HCT116 (cell line): ENCODE measurements around the gene CTTNBP2NL. TPM values are rescaled to one million over a fixed set of nuclear protein-coding genes. Genes with fewer than 3 reads are reported as not detected.

Experiments
- ATAC-seq: fragments of 200-7000 bp; cut with Tn5 transposase; 2 replicates; pipeline ENCODE4 v1.9.1; 2020; ENCODE audit warnings: mild to moderate bottlenecking, moderate library complexity
- BruUV-seq: library from RNA; stranded (reverse); fragments of 400-500 nt; replicated peaks from 2 replicates; lab custom pipeline; 2021; lab: Mats Ljungman, UMichigan
- CTCF ChIA-PET: fragments of 300-600 bp; sonication (Branson Sonifier 250); formaldehyde crosslinking; loops from one replicate; lab custom pipeline; 2021; ENCODE audit warnings: antibody characterized with exemption; lab: Charles Lee
- POLR2A ChIA-PET: fragments of 300-600, 350-600 bp; sonication (Branson Sonifier 250); formaldehyde crosslinking; loops from one replicate; lab custom pipeline; 2021; ENCODE audit warnings: antibody characterized with exemption; lab: Charles Lee
- RAD21 ChIA-PET, 2 experiments: fragments of 300-600 bp; sonication (Branson Sonifier 250); formaldehyde crosslinking; loops; one replicate each; lab custom pipeline; 2023; ENCODE audit warnings: low total read pairs in 2 of 2; ENCODE audit not compliant: uncharacterized antibody in 2 of 2, unreplicated experiment in 2 of 2, low non-redundant PET in 1 of 2; lab: Charles Lee
- DNase-seq: peaks from one replicate; pipeline ENCODE4 v3.0.0-alpha.2; 2010; ENCODE audit warnings: low read depth, low spot score
- H2AFZ ChIP-seq: fragments of 200-600 bp; shearing (Covaris generic), sonication (generic); 2 replicates; pipeline ENCODE4 v1.6.1; 2017; ENCODE audit warnings: low read depth, mixed run types, mixed read lengths, antibody characterized with exemption, low read length; ENCODE audit not compliant: poor library complexity, severe bottlenecking
- H3K27ac ChIP-seq: 2 replicates; pipeline ENCODE4 v1.5.1; 2012; ENCODE audit warnings: low read depth, low read length
- H3K27me3 ChIP-seq: fragments of 200-600 bp; sonication (generic); 2 replicates; pipeline ENCODE4 v1.6.1; 2016; ENCODE audit warnings: mixed run types, low read length, mixed read lengths; ENCODE audit not compliant: insufficient read depth
- H3K36me3 ChIP-seq, 2 experiments: fragments of 200-500 bp in 1 of 2; fragments of 200-600 bp in 1 of 2; sonication (Bioruptor generic) in 1 of 2; sonication (generic) in 1 of 2; 2 replicates each; pipeline versions ENCODE4 v1.5.1 to v1.6.1; 2014 to 2016; ENCODE audit warnings: low read length in 2 of 2, inconsistent platforms in 1 of 2, mixed read lengths in 1 of 2, mixed run types in 1 of 2; ENCODE audit not compliant: insufficient read depth in 2 of 2, control insufficient read depth in 1 of 2
- H3K4me1 ChIP-seq, 2 experiments: fragments of 200-600 bp in 1 of 2; sonication (generic) in 1 of 2; 2 replicates each; pipeline versions ENCODE4 v1.5.1 to v1.6.1; 2012 to 2017; ENCODE audit warnings: low read length in 2 of 2, inconsistent platforms in 1 of 2, mild to moderate bottlenecking in 1 of 2, mixed read lengths in 1 of 2, mixed run types in 1 of 2, moderate library complexity in 1 of 2; ENCODE audit not compliant: insufficient read depth in 2 of 2, control insufficient read depth in 1 of 2
- H3K4me2 ChIP-seq: fragments of 200-600 bp; sonication (generic); 2 replicates; pipeline ENCODE4 v1.6.1; 2017; ENCODE audit warnings: mixed run types, low read length, mixed read lengths
- H3K4me3 ChIP-seq, 2 experiments: fragments of 200-600 bp in 1 of 2; sonication (generic) in 1 of 2; replicated peaks in 1 of 2; 2 replicates each; pipeline ENCODE4 v1.5.1; 2011 to 2016; ENCODE audit warnings: low read length in 2 of 2, control low read depth in 1 of 2, low read depth in 1 of 2, mild to moderate bottlenecking in 1 of 2, mixed read lengths in 1 of 2, mixed run types in 1 of 2
- H3K79me2 ChIP-seq: fragments of 200-600 bp; sonication (generic); 2 replicates; pipeline ENCODE4 v1.6.1; 2017; ENCODE audit warnings: mild to moderate bottlenecking, mixed run types, low read length, moderate library complexity, mixed read lengths; ENCODE audit not compliant: insufficient read depth
- H3K9ac ChIP-seq: fragments of 200-600 bp; sonication (generic); 2 replicates; pipeline ENCODE4 v1.6.1; 2016; ENCODE audit warnings: low read length, mixed read lengths
- H3K9me2 ChIP-seq: fragments of 200-600 bp; sonication (generic), shearing (Covaris generic); 2 replicates; pipeline ENCODE4 v1.6.1; 2017; ENCODE audit warnings: mixed run types, mild to moderate bottlenecking, moderate library complexity; ENCODE audit not compliant: insufficient read depth
- H3K9me3 ChIP-seq, 2 experiments: fragments of 200-500 bp in 1 of 2; fragments of 200-600 bp in 1 of 2; sonication (Bioruptor generic) in 1 of 2; sonication (generic) in 1 of 2; 2 replicates each; pipeline ENCODE4 v1.6.1; 2014 to 2017; ENCODE audit warnings: low read length in 2 of 2, mixed read lengths in 2 of 2, inconsistent platforms in 1 of 2, low read depth in 1 of 2, mild to moderate bottlenecking in 1 of 2, mixed run types in 1 of 2, moderate library complexity in 1 of 2; ENCODE audit not compliant: control insufficient read depth in 1 of 2, insufficient read depth in 1 of 2
- H4K20me1 ChIP-seq: fragments of 200-600 bp; sonication (generic), shearing (Covaris generic); 2 replicates; pipeline ENCODE4 v1.6.1; 2017; ENCODE audit warnings: mixed run types, mild to moderate bottlenecking, moderate library complexity; ENCODE audit not compliant: insufficient read depth
- CBX3 ChIP-seq: IDR thresholded peaks from 2 replicates; pipeline ENCODE4 v1.6.1; 2012; ENCODE audit warnings: low read depth
- CEBPB ChIP-seq: IDR thresholded peaks from 2 replicates; pipeline ENCODE4 v1.6.1; 2012; ENCODE audit warnings: low read depth
- CTCF ChIP-seq, 3 experiments: fragments of 200-600 bp in 1 of 3; sonication (generic) in 1 of 3; IDR thresholded peaks in 2 of 3; conservative IDR thresholded peaks in 1 of 3; 2 replicates each; pipeline ENCODE4 v1.5.1; 2012 to 2017; ENCODE audit warnings: low read depth in 2 of 3, low read length in 2 of 3, antibody characterized with exemption in 1 of 3, borderline replicate concordance in 1 of 3, control low read depth in 1 of 3, mild to moderate bottlenecking in 1 of 3, mixed read lengths in 1 of 3, mixed run types in 1 of 3, moderate library complexity in 1 of 3; ENCODE audit not compliant: insufficient read depth in 1 of 3
- ELF1 ChIP-seq: IDR thresholded peaks from 2 replicates; pipeline ENCODE4 v1.6.1; 2012; ENCODE audit warnings: low read depth, borderline replicate concordance
- EZH2 ChIP-seq: fragments of 200-600 bp; sonication (generic); IDR thresholded peaks from 2 replicates; pipeline ENCODE4 v1.6.1; 2017; ENCODE audit warnings: antibody characterized with exemption, mixed run types
- MAX ChIP-seq: IDR thresholded peaks from 2 replicates; pipeline ENCODE4 v1.6.1; 2012
- POLR2AphosphoS5 ChIP-seq: IDR thresholded peaks from 2 replicates; pipeline ENCODE4 v1.6.1; 2011; ENCODE audit warnings: mild to moderate bottlenecking, low read depth, low read length, moderate library complexity
- RAD21 ChIP-seq: IDR thresholded peaks from 2 replicates; pipeline ENCODE4 v1.6.1; 2012; ENCODE audit warnings: low read depth, mild to moderate bottlenecking
- SIN3A ChIP-seq: IDR thresholded peaks from 2 replicates; pipeline ENCODE4 v1.6.1; 2012; ENCODE audit warnings: low read depth
- SP1 ChIP-seq: IDR thresholded peaks from 2 replicates; pipeline ENCODE4 v1.6.1; 2012; ENCODE audit warnings: low read depth
- TCF7L2 ChIP-seq: IDR thresholded peaks from 2 replicates; pipeline ENCODE4 v1.7.0; 2011; ENCODE audit warnings: borderline replicate concordance, inconsistent platforms; ENCODE audit not compliant: insufficient read depth, insufficient read length; ENCODE audit errors: extremely low read depth
- YY1 ChIP-seq: IDR thresholded peaks from 2 replicates; pipeline ENCODE4 v1.6.1; 2011; ENCODE audit warnings: low read length, low read depth, moderate library complexity, mild to moderate bottlenecking; ENCODE audit not compliant: insufficient replicate concordance; ENCODE audit errors: extremely low read depth
- ZBTB33 ChIP-seq: IDR thresholded peaks from 2 replicates; pipeline ENCODE4 v1.6.1; 2011; ENCODE audit warnings: mild to moderate bottlenecking, low read length, moderate library complexity; ENCODE audit not compliant: insufficient replicate concordance; ENCODE audit errors: extremely low read depth
- ZNF274 ChIP-seq: fragments of 200-500 bp; sonication (Bioruptor generic); IDR thresholded peaks from 2 replicates; pipeline ENCODE4 v1.6.1; 2014; ENCODE audit warnings: mild to moderate bottlenecking, low read depth, low read length, inconsistent platforms
- intact Hi-C: fragments of 100-400 bp; cut with micrococcal nuclease; formaldehyde crosslinking; loops from 2 replicates; pipeline ENCODE4 v1.10.0; 2022
- total RNA-seq: library from RNA; stranded (reverse); gene quantifications from one replicate; pipeline ENCODE4 v1.2.1, GENCODE V29; 2021; ENCODE audit not compliant: unreplicated experiment

Gene CTTNBP2NL
- total RNA-seq, 1 experiment from 2014 or later: 18.0 TPM

GRCh38 chr1:112462953-112463279, 66.9 kb downstream of the CTTNBP2NL start (continued):
- TF ChIP-seq YY1 (no peak), ZBTB33 (no peak), ZNF274 (no peak), MAX (no peak), CEBPB (no peak), RAD21 (no peak)

- H3K4me3 ChIP-seq: no peak overlapping the region
- no peaks in the 10 kb centered on the region for H4K20me1 ChIP-seq
- no peaks in the 10 kb centered on the region for H3K9me2 ChIP-seq
- no peaks in the 10 kb centered on the region for H3K36me3 ChIP-seq
- no TSS peak for BruUV-seq
- no peak overlapping the region for H3K9ac ChIP-seq
- no peaks in the 10 kb centered on the region for H3K27me3 ChIP-seq
- peaks cover 0 to 22% of the 10 kb centered on the region in 2 experiments; a peak in 2 of 4 replicates for H3K4me1 ChIP-seq
- intact Hi-C loops: no loop called here
- no peaks in the 10 kb centered on the region for H3K79me2 ChIP-seq
- ATAC-seq: no peak
- no peak for DNase-seq
- CTCF ChIA-PET: interaction anchor here (1.6 kb wide), 1 partner anchor 73 kb away, joined by 6 read pairs; no protein-coding TSS in a partner anchor
- H3K27ac ChIP-seq: no peak overlapping the region
- TF ChIP-seq SIN3A (no peak), CBX3 (no peak), ZNF274 (no peak), TCF7L2 (no peak), CEBPB (no peak), SP1 (no peak), ELF1 (no peak), MAX (no peak), EZH2 (no peak), POLR2AphosphoS5 (no peak), CTCF (IDR thresholded peaks at IDR 0.05 in 2 of 3, conservative IDR thresholded peaks at IDR 0.05 in 1 of 3; ENCODE audit: borderline replicate concordance in 1 of 3, insufficient read depth in 1 of 3, low read depth in 2 of 3, low read length in 2 of 3) (no peak)
- POLR2A ChIA-PET: no interaction called here
- no peak overlapping the region for H3K4me2 ChIP-seq
- no peak overlapping the region for H2AFZ ChIP-seq
- H3K9me3 ChIP-seq: no peaks in the 10 kb centered on the region
- RAD21 ChIA-PET: interaction anchor here in 1 of 2 experiments (1.2 kb wide), 1 partner anchor 73 kb away, joined by 3 read pairs; no protein-coding TSS in a partner anchor
Observed at GRCh38 chr1:112464501-112464900, 68.5 kb downstream of the CTTNBP2NL start.
